ENCODE measurements around the gene ERFE. TPM values are rescaled to one million over a fixed set of nuclear protein-coding genes. Genes with fewer than 3 reads are reported as not detected.

Gene ERFE
- total and polyA plus RNA-seq, 2 donors (not counting 1 experiment from before 2014, with no cell fraction given): 0.17 TPM; not detected in 1

DNA sequence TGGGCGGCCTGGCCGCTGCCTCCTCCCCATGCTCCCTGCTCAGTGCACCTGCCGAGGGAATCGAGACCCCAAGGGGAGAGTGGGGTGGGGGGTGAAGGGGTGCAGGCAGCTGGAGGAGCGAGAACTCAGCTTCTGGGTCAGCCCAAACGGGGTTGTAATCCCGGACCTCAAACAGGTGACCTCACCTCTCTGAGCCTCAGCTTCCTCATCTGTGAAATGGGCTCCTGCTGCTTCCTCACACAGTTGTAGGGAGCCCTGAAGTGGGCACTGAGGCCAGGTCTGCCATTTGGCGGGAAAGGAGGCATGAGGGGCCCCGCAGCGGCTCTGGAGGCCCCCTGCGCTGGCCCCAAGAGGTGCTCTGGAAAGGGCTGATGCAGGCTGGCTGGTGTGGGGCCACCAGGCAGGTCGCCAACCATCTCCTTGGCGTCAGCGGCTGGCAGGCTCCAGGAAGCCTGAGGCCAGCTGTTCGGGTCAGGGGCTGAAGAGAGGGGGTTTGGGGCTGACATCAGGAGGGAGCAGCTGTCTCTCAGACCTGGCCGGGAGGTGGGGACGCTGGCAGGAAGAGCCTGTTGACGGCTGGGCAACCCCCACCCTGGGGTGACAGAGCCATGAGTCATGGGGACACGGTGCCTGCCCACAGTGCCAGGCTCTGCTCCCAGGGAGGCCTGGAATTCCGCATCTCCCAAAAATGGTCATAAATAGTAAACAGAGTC, 15.4 kb upstream of the ERFE start:
- no peak overlapping the region for H3K9ac ChIP-seq (ENCODE audit: low read length)
- H3K79me2 ChIP-seq (ENCODE audit: control insufficient read depth, insufficient read depth, low read length): no peaks in the 10 kb centered on the region
- H3K36me3 ChIP-seq (replicated peaks in 1 of 2; ENCODE audit: control extremely low read depth in 1 of 2, control insufficient read depth in 1 of 2, extremely low read depth in 1 of 2, insufficient read depth in 2 of 2, low read length in 1 of 2): no peaks in the 10 kb centered on the region
- peaks cover 0 to 7% (median 1%) of the 10 kb centered on the region in 4 experiments for H3K27me3 ChIP-seq (replicated peaks in 1 of 4; ENCODE audit: control extremely low read depth in 1 of 4, control insufficient read depth in 3 of 4, insufficient read depth in 4 of 4, low read length in 3 of 4)
- no peak for DNase-seq
- no peak overlapping the region for H3K4me2 ChIP-seq (replicated peaks; ENCODE audit: low read depth, low read length, poor library complexity, severe bottlenecking)
- peaks cover 0 to 4% (median 0%) of the 10 kb centered on the region in 3 donors for H3K9me3 ChIP-seq (ENCODE audit: control extremely low read depth in 1 of 3, control insufficient read depth in 2 of 3, insufficient read depth in 1 of 3, low read length in 2 of 3)
- intact Hi-C loops (cut with micrococcal nuclease): no loop called here
- no peak overlapping the region for H3K27ac Mint-ChIP-seq
- H3K4me1 ChIP-seq (ENCODE audit: control insufficient read depth in 2 of 2, insufficient read depth in 2 of 2, low read length in 2 of 2): peaks cover 13 to 22% of the 10 kb centered on the region in 2 donors
- no peak for TF ChIP-seq EZH2 (IDR thresholded peaks at IDR 0.05; ENCODE audit: borderline replicate concordance, insufficient read depth, low read depth, low read length, poor library complexity, severe bottlenecking)
- TF ChIP-seq, protein P1, sequence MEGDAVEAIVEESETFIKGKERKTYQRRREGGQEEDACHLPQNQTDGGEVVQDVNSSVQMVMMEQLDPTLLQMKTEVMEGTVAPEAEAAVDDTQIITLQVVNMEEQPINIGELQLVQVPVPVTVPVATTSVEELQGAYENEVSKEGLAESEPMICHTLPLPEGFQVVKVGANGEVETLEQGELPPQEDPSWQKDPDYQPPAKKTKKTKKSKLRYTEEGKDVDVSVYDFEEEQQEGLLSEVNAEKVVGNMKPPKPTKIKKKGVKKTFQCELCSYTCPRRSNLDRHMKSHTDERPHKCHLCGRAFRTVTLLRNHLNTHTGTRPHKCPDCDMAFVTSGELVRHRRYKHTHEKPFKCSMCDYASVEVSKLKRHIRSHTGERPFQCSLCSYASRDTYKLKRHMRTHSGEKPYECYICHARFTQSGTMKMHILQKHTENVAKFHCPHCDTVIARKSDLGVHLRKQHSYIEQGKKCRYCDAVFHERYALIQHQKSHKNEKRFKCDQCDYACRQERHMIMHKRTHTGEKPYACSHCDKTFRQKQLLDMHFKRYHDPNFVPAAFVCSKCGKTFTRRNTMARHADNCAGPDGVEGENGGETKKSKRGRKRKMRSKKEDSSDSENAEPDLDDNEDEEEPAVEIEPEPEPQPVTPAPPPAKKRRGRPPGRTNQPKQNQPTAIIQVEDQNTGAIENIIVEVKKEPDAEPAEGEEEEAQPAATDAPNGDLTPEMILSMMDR (IDR thresholded peaks at IDR 0.05): no peak
- H2AFZ ChIP-seq (ENCODE audit: insufficient read depth, low read depth, low read length, poor library complexity, severe bottlenecking): no peak overlapping the region
- H3K4me3 ChIP-seq (ENCODE audit: control extremely low read depth in 1 of 5, extremely low read depth in 1 of 5, insufficient read depth in 1 of 5, low read depth in 2 of 5, low read length in 4 of 5): no peak overlapping the region
- H3K27me3 Mint-ChIP-seq: no peaks in the 10 kb centered on the region
- POLR2A ChIA-PET: no interaction called here
- H4K20me1 ChIP-seq (ENCODE audit: control insufficient read depth, insufficient read depth, low read length, poor library complexity, severe bottlenecking): no peaks in the 10 kb centered on the region
- no peaks in the 10 kb centered on the region for H3K9me3 Mint-ChIP-seq (ENCODE audit: insufficient read depth)
- peaks cover 6% of the 10 kb centered on the region for H3K4me1 Mint-ChIP-seq
- no peak overlapping the region for H3K27ac ChIP-seq (ENCODE audit: low read length in 2 of 2)
- WGBS (ENCODE audit: insufficient coverage): 60% methylated on average over 18 of the region's 20 CpGs
- ATAC-seq (ENCODE audit: low read depth): no peak
- CTCF ChIA-PET: no interaction called here
- H3K4me3 Mint-ChIP-seq: no peak overlapping the region

DNA sequence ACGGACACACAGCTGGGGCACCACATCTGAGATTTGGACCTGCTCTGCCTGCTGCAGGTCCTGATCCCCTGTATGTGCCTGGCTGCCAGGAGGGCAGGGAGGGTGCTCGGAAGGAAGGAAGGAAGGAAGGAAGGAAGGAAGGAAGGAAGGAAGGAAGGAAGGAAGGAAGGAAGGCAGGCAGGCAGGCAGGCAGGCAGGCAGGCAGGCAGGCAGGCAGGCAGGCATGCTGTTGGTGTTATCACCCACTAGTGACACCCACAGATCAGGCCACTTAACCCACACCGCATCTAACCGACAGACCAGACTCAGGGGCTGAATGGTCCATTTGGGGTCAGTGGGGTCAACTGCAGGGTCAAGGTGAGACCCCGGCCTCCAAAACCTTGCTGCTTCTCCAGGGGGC, 14.5 kb upstream of the ERFE start:
- H2AFZ ChIP-seq (ENCODE audit: insufficient read depth, low read depth, low read length, poor library complexity, severe bottlenecking): no peak overlapping the region
- no peaks in the 10 kb centered on the region for H3K36me3 ChIP-seq (replicated peaks in 1 of 2; ENCODE audit: control extremely low read depth in 1 of 2, control insufficient read depth in 1 of 2, extremely low read depth in 1 of 2, insufficient read depth in 2 of 2, low read length in 1 of 2)
- H3K4me2 ChIP-seq (replicated peaks; ENCODE audit: low read depth, low read length, poor library complexity, severe bottlenecking): no peak overlapping the region
- no peak overlapping the region for H3K4me3 ChIP-seq (ENCODE audit: control extremely low read depth in 1 of 5, extremely low read depth in 1 of 5, insufficient read depth in 1 of 5, low read depth in 2 of 5, low read length in 4 of 5)
- Mint-ChIP-seq H3K4me3 (no peak overlapping the region), H3K9me3 (ENCODE audit: insufficient read depth) (no peaks in the 10 kb centered on the region), H3K4me1 (peaks cover 4% of the 10 kb centered on the region), H3K27me3 (no peaks in the 10 kb centered on the region), H3K27ac (no peak overlapping the region)
- peaks cover 0 to 3% (median 0%) of the 10 kb centered on the region in 3 donors for H3K9me3 ChIP-seq (ENCODE audit: control extremely low read depth in 1 of 3, control insufficient read depth in 2 of 3, insufficient read depth in 1 of 3, low read length in 2 of 3)
- no peak for TF ChIP-seq EZH2 (IDR thresholded peaks at IDR 0.05; ENCODE audit: borderline replicate concordance, insufficient read depth, low read depth, low read length, poor library complexity, severe bottlenecking)
- TF ChIP-seq, protein P1 (IDR thresholded peaks at IDR 0.05): no peak
- H3K79me2 ChIP-seq (ENCODE audit: control insufficient read depth, insufficient read depth, low read length): no peaks in the 10 kb centered on the region
- intact Hi-C loops (cut with micrococcal nuclease): no loop called here
- H3K27ac ChIP-seq (ENCODE audit: low read length in 2 of 2): no peak overlapping the region
- 76% methylated on average over 4 of the region's 5 CpGs for WGBS (ENCODE audit: insufficient coverage)
- ChIA-PET POLR2A (no interaction called here), CTCF (no interaction called here)
- DNase-seq (no peak), ATAC-seq (ENCODE audit: low read depth) (no peak)
- no peaks in the 10 kb centered on the region for H4K20me1 ChIP-seq (ENCODE audit: control insufficient read depth, insufficient read depth, low read length, poor library complexity, severe bottlenecking)
- no peak overlapping the region for H3K9ac ChIP-seq (ENCODE audit: low read length)
- H3K4me1 ChIP-seq (ENCODE audit: control insufficient read depth in 2 of 2, insufficient read depth in 2 of 2, low read length in 2 of 2): peaks cover 5 to 13% of the 10 kb centered on the region in 2 donors
- H3K27me3 ChIP-seq (replicated peaks in 1 of 4; ENCODE audit: control extremely low read depth in 1 of 4, control insufficient read depth in 3 of 4, insufficient read depth in 4 of 4, low read length in 3 of 4): peaks cover 0 to 6% (median 1%) of the 10 kb centered on the region in 4 experiments

Data from B cell (primary cell).